ENCODE results near the gene CDK4.

The CDK4 gene

GRCh38 chr12:57736741-57737466 is 15.2 kb downstream of the CDK4 start:
- TF ChIP-seq CTCF (conservative IDR thresholded peaks at IDR 0.05): no peak
- TF ChIP-seq ZFX (IDR thresholded peaks at IDR 0.05): no peak
- no peak overlapping the region for H3K27ac ChIP-seq

GRCh38 chr12:57735952-57736740 is 16.0 kb downstream of the CDK4 start:
- TF ChIP-seq ZFX (IDR thresholded peaks at IDR 0.05) (no peak), CTCF (conservative IDR thresholded peaks at IDR 0.05) (no peak; the same call in 1 of the 2 replicates)
- H3K27ac ChIP-seq: no peak overlapping the region

GRCh38 chr12:57735198-57735855 is 16.8 kb downstream of the CDK4 start:
- H3K27ac ChIP-seq: no peak overlapping the region
- TF ChIP-seq ZFX (IDR thresholded peaks at IDR 0.05): no peak
- no peak for TF ChIP-seq CTCF (conservative IDR thresholded peaks at IDR 0.05)

- TF ChIP-seq CTCF (conservative IDR thresholded peaks at IDR 0.05) (no peak), ZFX (IDR thresholded peaks at IDR 0.05) (no peak)
- no peak overlapping the region for H3K27ac ChIP-seq
Observed at GRCh38 chr12:57734591-57734990, 17.5 kb downstream of the CDK4 start.

GRCh38 chr12:57733928-57734327 is 18.2 kb downstream of the CDK4 start:
- H3K27ac ChIP-seq: no peak overlapping the region
- TF ChIP-seq ZFX (IDR thresholded peaks at IDR 0.05): no peak
- no peak for TF ChIP-seq CTCF (conservative IDR thresholded peaks at IDR 0.05)

GRCh38 chr12:57732726-57733593 is 19.1 kb downstream of the CDK4 start:
- TF ChIP-seq CTCF (conservative IDR thresholded peaks at IDR 0.05): no peak
- TF ChIP-seq ZFX (IDR thresholded peaks at IDR 0.05): no peak
- no peak overlapping the region for H3K27ac ChIP-seq

Measured in C4-2B (cell line).